H9 (cell line): Measurements from ENCODE around the gene FAM171A1. TPM values are rescaled to one million over a fixed set of nuclear protein-coding genes. Genes with fewer than 3 reads are reported as not detected.

Experiments used
- DNase-seq: peaks from one replicate; pipeline ENCODE4 v3.0.0-alpha.2; 2017
- H2AFZ ChIP-seq: one replicate; pipeline ENCODE4 v1.6.1; 2013; ENCODE audit warnings: mild to moderate bottlenecking, low read length, control low read depth, moderate library complexity
- H2AK5ac ChIP-seq: 2 replicates; pipeline ENCODE4 v1.6.1; 2013; ENCODE audit warnings: low read length, control low read depth, mixed read lengths; ENCODE audit not compliant: insufficient read length
- H2BK120ac ChIP-seq: one replicate; pipeline ENCODE4 v1.6.1; 2013; ENCODE audit warnings: low read depth, mild to moderate bottlenecking, low read length, control low read depth, inconsistent platforms; ENCODE audit not compliant: poor library complexity, severe bottlenecking
- H2BK12ac ChIP-seq: 2 replicates; pipeline ENCODE4 v1.6.1; 2013; ENCODE audit warnings: low read length, control low read depth, mixed read lengths, low read depth; ENCODE audit not compliant: insufficient read length
- H2BK15ac ChIP-seq: 2 replicates; pipeline ENCODE4 v1.6.1; 2013; ENCODE audit warnings: low read depth, low read length, control low read depth
- H2BK20ac ChIP-seq: one replicate; pipeline ENCODE4 v1.6.1; 2013; ENCODE audit warnings: low read depth, mild to moderate bottlenecking, low read length, control low read depth, inconsistent platforms; ENCODE audit not compliant: poor library complexity, severe bottlenecking
- H2BK5ac ChIP-seq: 2 replicates; pipeline ENCODE4 v1.6.1; 2013; ENCODE audit warnings: low read length, control low read depth, mixed read lengths; ENCODE audit not compliant: insufficient read length
- H3K14ac ChIP-seq: 2 replicates; pipeline ENCODE4 v1.6.1; 2013; ENCODE audit warnings: low read length, control low read depth; ENCODE audit not compliant: insufficient read depth
- H3K18ac ChIP-seq: 2 replicates; pipeline ENCODE4 v1.6.1; 2013; ENCODE audit warnings: low read depth, mild to moderate bottlenecking, mixed read lengths, low read length, control low read depth; ENCODE audit not compliant: insufficient read length
- H3K23ac ChIP-seq: 2 replicates; pipeline ENCODE4 v1.6.1; 2013; ENCODE audit warnings: low read length, control low read depth, mixed read lengths, low read depth; ENCODE audit not compliant: insufficient read length
- H3K23me2 ChIP-seq: 2 replicates; pipeline ENCODE4 v1.6.1; 2013; ENCODE audit warnings: low read depth, mild to moderate bottlenecking, mixed read lengths, low read length, control low read depth; ENCODE audit not compliant: insufficient read length, poor library complexity, severe bottlenecking
- H3K27ac ChIP-seq: 2 replicates; pipeline ENCODE4 v1.5.1; 2013; ENCODE audit warnings: low read length, control low read depth, mixed read lengths, low read depth; ENCODE audit not compliant: insufficient read length
- H3K27me3 ChIP-seq: 2 replicates; pipeline ENCODE4 v1.6.1; 2013; ENCODE audit warnings: low read length, control low read depth, inconsistent platforms; ENCODE audit not compliant: insufficient read depth
- H3K4ac ChIP-seq: 2 replicates; pipeline ENCODE4 v1.6.1; 2013; ENCODE audit warnings: low read depth, mild to moderate bottlenecking, control low read depth, inconsistent platforms, low read length, moderate library complexity
- H3K4me1 ChIP-seq: 2 replicates; pipeline ENCODE4 v1.6.1; 2013; ENCODE audit warnings: low read length, control low read depth, inconsistent platforms; ENCODE audit not compliant: insufficient read depth
- H3K4me2 ChIP-seq: 2 replicates; pipeline ENCODE4 v1.6.1; 2013; ENCODE audit warnings: low read length, control low read depth, mixed read lengths; ENCODE audit not compliant: insufficient read length, insufficient read depth
- H3K56ac ChIP-seq: 2 replicates; pipeline ENCODE4 v1.6.1; 2013; ENCODE audit warnings: low read depth, mild to moderate bottlenecking, mixed read lengths, low read length, control low read depth; ENCODE audit not compliant: insufficient read length
- H3K79me1 ChIP-seq: 2 replicates; pipeline ENCODE4 v1.6.1; 2013; ENCODE audit warnings: low read depth, mild to moderate bottlenecking, moderate library complexity, low read length, control low read depth, inconsistent platforms; ENCODE audit not compliant: insufficient read depth, poor library complexity, severe bottlenecking
- H3K79me2 ChIP-seq: 2 replicates; pipeline ENCODE4 v1.6.1; 2013; ENCODE audit warnings: low read length, control low read depth, inconsistent platforms; ENCODE audit not compliant: insufficient read depth
- H3K9ac ChIP-seq: 2 replicates; pipeline ENCODE4 v1.6.1; 2013; ENCODE audit warnings: low read length, control low read depth, mixed read lengths; ENCODE audit not compliant: insufficient read length; ENCODE audit errors: extremely low read depth
- H3K9me3 ChIP-seq: one replicate; pipeline ENCODE4 v1.6.1; 2013; ENCODE audit warnings: low read depth, low read length, inconsistent platforms; ENCODE audit not compliant: control insufficient read depth
- H3T11ph ChIP-seq: one replicate; pipeline ENCODE4 v1.6.1; 2013; ENCODE audit warnings: mild to moderate bottlenecking, low read length, control low read depth, inconsistent platforms
- H4K20me1 ChIP-seq: one replicate; pipeline ENCODE4 v1.6.1; 2013; ENCODE audit not compliant: control insufficient read depth, insufficient read length, insufficient read depth
- H4K5ac ChIP-seq: 2 replicates; pipeline ENCODE4 v1.6.1; 2013; ENCODE audit warnings: low read depth, mild to moderate bottlenecking, mixed read lengths, low read length, control low read depth; ENCODE audit not compliant: insufficient read length
- H4K8ac ChIP-seq: replicated peaks from 2 replicates; pipeline ENCODE4 v1.6.1; 2013; ENCODE audit warnings: low read length, control low read depth, mixed read lengths, low read depth; ENCODE audit not compliant: insufficient read length
- H4K91ac ChIP-seq: 2 replicates; pipeline ENCODE4 v1.6.1; 2013; ENCODE audit warnings: low read depth, mild to moderate bottlenecking, moderate library complexity, mixed read lengths, low read length, control low read depth; ENCODE audit not compliant: insufficient read length
- H3K27ac Mint-ChIP-seq, 3 experiments: 2 replicates in 2 of 3; 3 replicates in 1 of 3; pipeline ENCODE4 v1.8.0; 2020 to 2021; ENCODE audit warnings: mixed read lengths in 3 of 3, mild to moderate bottlenecking in 1 of 3, moderate library complexity in 1 of 3
- H3K27me3 Mint-ChIP-seq: 2 replicates; pipeline ENCODE4 v1.8.0; 2021; ENCODE audit warnings: low read depth, mild to moderate bottlenecking, moderate library complexity, mixed read lengths
- H3K36me3 Mint-ChIP-seq, 3 experiments: 2 replicates in 2 of 3; 3 replicates in 1 of 3; pipeline ENCODE4 v1.8.0; 2020 to 2021; ENCODE audit warnings: low read depth in 3 of 3, mixed read lengths in 3 of 3; ENCODE audit not compliant: insufficient read depth in 1 of 3
- H3K4me1 Mint-ChIP-seq, 2 experiments: 2 replicates each; pipeline ENCODE4 v1.8.0; 2020; ENCODE audit warnings: mixed read lengths in 2 of 2
- H3K4me3 Mint-ChIP-seq, 2 experiments: 2 replicates in 1 of 2; 3 replicates in 1 of 2; pipeline ENCODE4 v1.8.0; 2020 to 2021; ENCODE audit warnings: mild to moderate bottlenecking in 2 of 2, mixed read lengths in 2 of 2, moderate library complexity in 1 of 2
- H3K9me3 Mint-ChIP-seq, 2 experiments: 2 replicates in 1 of 2; 3 replicates in 1 of 2; pipeline ENCODE4 v1.8.0; 2020; ENCODE audit warnings: mild to moderate bottlenecking in 2 of 2, mixed read lengths in 2 of 2, moderate library complexity in 1 of 2
- CTCF ChIP-seq: fragments of 200-600 bp; sonication (generic); conservative IDR thresholded peaks from 3 replicates; pipeline ENCODE4 v1.8.0; 2021; ENCODE audit warnings: antibody characterized with exemption, mild to moderate bottlenecking
- WGBS: extraction: QIAGEN DNeasy Blood & Tissue Kit; methylation state at CpG from one replicate; pipeline ENCODE4 v1.1.7; 2013; ENCODE audit warnings: missing lambda C conversion rate, low lambda C conversion rate, mixed read lengths; ENCODE audit not compliant: insufficient read length; ENCODE audit errors: extremely low coverage; 5-methylcytosine and 5-hydroxymethylcytosine counted together
- total RNA-seq: library from RNA; stranded (reverse); gene quantifications from 2 replicates; pipeline ENCODE4 v1.2.1, GENCODE V29; 2021

Gene FAM171A1
- total RNA-seq, 1 experiment from 2014 or later, result 37.4 TPM

- no peaks in the 10 kb centered on the region for H3K27me3 ChIP-seq
- no peaks in the 10 kb centered on the region for H3K9me3 Mint-ChIP-seq
- H3K4ac ChIP-seq, result no peak overlapping the region
- no peak overlapping the region for H2AFZ ChIP-seq
- no peak overlapping the region for H2BK120ac ChIP-seq
- no peaks in the 10 kb centered on the region for H3K79me1 ChIP-seq
- no peaks in the 10 kb centered on the region for H3K23me2 ChIP-seq
- no peak overlapping the region for H3K27ac ChIP-seq
- H3K4me1 Mint-ChIP-seq, result no peaks in the 10 kb centered on the region
- no peak overlapping the region for H3K14ac ChIP-seq
- no peak overlapping the region for H3K4me3 Mint-ChIP-seq
- no peak overlapping the region for H3K56ac ChIP-seq
- no peaks in the 10 kb centered on the region for H3K27me3 Mint-ChIP-seq
- no peak overlapping the region for H4K8ac ChIP-seq
- H3K79me2 ChIP-seq, result no peaks in the 10 kb centered on the region
- H4K5ac ChIP-seq, result no peak overlapping the region
- no peak overlapping the region for H3K23ac ChIP-seq
- no peak for TF ChIP-seq CTCF
- H2BK12ac ChIP-seq, result no peak overlapping the region
- no peak overlapping the region for H2BK20ac ChIP-seq
- H2AK5ac ChIP-seq, result no peak overlapping the region
- H4K20me1 ChIP-seq, result no peaks in the 10 kb centered on the region
- no peaks in the 10 kb centered on the region for H3K4me1 ChIP-seq
- no peak overlapping the region for H3T11ph ChIP-seq
- no peak overlapping the region for H4K91ac ChIP-seq
- no peak overlapping the region for H3K9ac ChIP-seq
- no CpG with 5 or more reads among the region's 4 CpGs for WGBS
- H3K9me3 ChIP-seq, result no peaks in the 10 kb centered on the region
- no peak overlapping the region for H2BK5ac ChIP-seq
- H3K27ac Mint-ChIP-seq, result no peak overlapping the region
- no peak overlapping the region for H3K18ac ChIP-seq
- no peak overlapping the region for H3K4me2 ChIP-seq
- H3K36me3 Mint-ChIP-seq, result peaks cover 21 to 41% (median 37%) of the 10 kb centered on the region in 3 experiments
- no peak for DNase-seq
- H2BK15ac ChIP-seq, result no peak overlapping the region
Measured at GRCh38 chr10:15280462-15280861, 90.6 kb downstream of the FAM171A1 start.
